Motor neuron (in vitro differentiated cells): ENCODE measurements around the gene TMCO4. TPM values are rescaled to one million over a fixed set of nuclear protein-coding genes. Genes with fewer than 3 reads are reported as not detected.

Experiments
- ATAC-seq, 8 experiments: fragments of 200-7000 bp; cut with Tn5 transposase; replicated peaks in 6 of 8; 2 replicates each; pipeline ENCODE4 v1.8.0; 2021; ENCODE audit warnings: mild to moderate bottlenecking in 8 of 8, moderate library complexity in 8 of 8
- H3K27ac ChIP-seq, 2 donors: fragments of 250-450 bp; sonication (Bioruptor Pico); 2 replicates each; pipeline ENCODE4 v1.9.0; 2021; ENCODE audit warnings: antibody characterized with exemption in 2 of 2, mild to moderate bottlenecking in 2 of 2, moderate library complexity in 1 of 2
- H3K4me1 ChIP-seq, 2 donors: fragments of 250-450 bp; sonication (Bioruptor Pico); replicated peaks in 1 of 2; 2 replicates each; pipeline ENCODE4 v1.6.1; 2021; ENCODE audit warnings: antibody characterized with exemption in 2 of 2, mild to moderate bottlenecking in 2 of 2, moderate library complexity in 1 of 2
- H3K4me3 ChIP-seq, 5 donors: fragments of 250-450 bp; sonication (Bioruptor Pico); 2 replicates each; pipeline ENCODE4 v1.9.0; 2021; ENCODE audit warnings: antibody characterized with exemption in 5 of 5, mild to moderate bottlenecking in 5 of 5, moderate library complexity in 4 of 5
- WGBS, 10 experiments: fragments of 450-650 bp; shearing (Covaris generic); methylation state at CpG; one replicate each; pipeline ENCODE4 v1.0.0; 2022; 5-methylcytosine and 5-hydroxymethylcytosine counted together
- in situ Hi-C, 9 experiments: fragments of 400-800 bp; cut with MboI; loops; one replicate each; pipeline ENCODE4 v1.15.0; 2021; ENCODE audit warnings: low sequenced_read_pairs in 9 of 9, low pct_unique_long_range_greater_than_20kb in 2 of 9; ENCODE audit not compliant: unreplicated experiment in 9 of 9
- total RNA-seq, 8 experiments: library from RNA; unstranded; fragments of 300-600 nt; gene quantifications; 2 replicates each; pipeline versions ENCODE4 v1.2.3 to v1.2.4, GENCODE V29; 2022

Gene TMCO4
- total RNA-seq, 8 experiments from 2014 or later = 0.14 to 12.3 (median 0.69) TPM

DNA sequence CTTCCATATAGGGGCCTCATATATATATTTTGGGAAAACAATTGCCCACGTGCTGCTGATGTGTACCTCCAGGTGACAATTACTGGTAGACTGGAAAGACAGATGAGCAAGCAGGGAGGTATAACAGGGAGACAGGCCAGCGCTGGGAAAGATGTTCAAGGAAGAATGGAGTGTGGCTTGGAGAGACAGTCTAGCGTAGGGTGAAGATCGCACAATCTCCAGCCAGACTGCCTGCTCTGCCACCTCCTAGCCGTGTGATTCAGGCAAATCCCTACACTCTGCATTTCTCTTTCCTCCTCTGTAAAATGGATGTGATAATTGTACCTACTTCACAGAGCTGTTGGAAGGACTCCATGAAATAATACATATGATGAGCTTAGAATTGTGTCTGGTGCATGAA lies 66.1 kb downstream of the TMCO4 start:
- 60 to 87% (median 83%) methylated on average over 1 to 5 of the region's 5 CpGs; no CpG with 5 or more reads in 3 of the 10 experiments for WGBS, 10 experiments
- H3K27ac ChIP-seq = no peak overlapping the region

DNA sequence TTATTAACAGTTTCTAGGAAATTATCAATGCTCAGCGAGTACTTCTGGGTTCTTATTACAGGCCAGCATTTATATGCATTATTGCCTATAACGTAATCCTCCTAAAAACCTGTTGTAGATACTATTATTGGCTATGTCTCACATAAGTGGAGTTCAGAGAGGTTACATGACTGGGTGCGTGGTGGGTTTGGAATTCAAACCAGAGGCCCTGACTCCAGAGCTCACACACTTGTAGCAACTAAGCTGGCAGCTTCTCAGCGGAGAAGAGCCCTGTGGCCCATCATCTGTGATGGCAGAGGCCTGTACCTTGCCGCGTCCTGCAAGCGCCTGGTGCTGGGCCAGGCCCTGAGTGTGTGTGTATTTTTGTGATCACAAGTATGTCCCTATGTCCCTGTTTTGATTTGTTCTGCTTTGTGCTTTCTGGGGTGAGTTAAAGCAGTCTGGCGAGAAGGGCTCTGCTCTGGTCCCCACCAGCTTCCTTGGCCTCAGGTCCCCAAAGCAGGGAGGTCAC lies 68.3 kb downstream of the TMCO4 start:
- in situ Hi-C loops = no loop called here
- no peak overlapping the region for H3K27ac ChIP-seq
- H3K4me1 ChIP-seq = no peaks in the 10 kb centered on the region
- ATAC-seq = no peak
- WGBS, 10 experiments = 75 to 100% (median 86%) methylated on average over 1 to 8 of the region's 8 CpGs; no CpG with 5 or more reads in 2 of the 10 experiments
- no peak overlapping the region for H3K4me3 ChIP-seq

More for the DNA sequence above, 66.1 kb downstream of the TMCO4 start:
- in situ Hi-C loops = no loop called here
- H3K4me3 ChIP-seq = no peak overlapping the region
- peaks cover 0 to 10% of the 10 kb centered on the region in 2 donors for H3K4me1 ChIP-seq
- ATAC-seq = no peak

DNA sequence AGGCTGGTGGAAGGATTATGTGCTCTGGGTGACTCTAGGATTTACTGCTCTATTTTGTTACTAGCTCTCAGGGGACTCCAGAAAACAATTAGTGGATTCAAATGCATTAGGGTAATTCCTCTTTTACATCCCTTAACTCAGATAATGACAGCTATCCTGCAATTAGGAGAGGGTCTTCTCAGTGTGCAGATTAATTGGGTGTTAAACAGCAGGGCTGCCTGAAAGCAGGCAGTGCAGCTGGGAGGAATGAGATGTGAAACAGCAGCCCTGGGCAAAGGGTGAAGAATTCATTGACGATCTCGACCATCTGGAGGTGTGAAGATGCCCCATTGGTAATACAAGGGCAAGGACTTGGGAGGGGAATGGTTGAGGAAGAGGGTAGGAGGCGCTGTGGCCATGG lies 68.9 kb downstream of the TMCO4 start:
- in situ Hi-C loops = no loop called here
- peak in 3 of 8 experiments; percentile 18 to 61 (median 31) for ATAC-seq
- H3K4me3 ChIP-seq = no peak overlapping the region
- no peak overlapping the region for H3K27ac ChIP-seq
- no peaks in the 10 kb centered on the region for H3K4me1 ChIP-seq
- WGBS, 10 experiments = 44 to 100% (median 66%) methylated on average over 1 to 3 of the region's 3 CpGs; no CpG with 5 or more reads in 3 of the 10 experiments

DNA sequence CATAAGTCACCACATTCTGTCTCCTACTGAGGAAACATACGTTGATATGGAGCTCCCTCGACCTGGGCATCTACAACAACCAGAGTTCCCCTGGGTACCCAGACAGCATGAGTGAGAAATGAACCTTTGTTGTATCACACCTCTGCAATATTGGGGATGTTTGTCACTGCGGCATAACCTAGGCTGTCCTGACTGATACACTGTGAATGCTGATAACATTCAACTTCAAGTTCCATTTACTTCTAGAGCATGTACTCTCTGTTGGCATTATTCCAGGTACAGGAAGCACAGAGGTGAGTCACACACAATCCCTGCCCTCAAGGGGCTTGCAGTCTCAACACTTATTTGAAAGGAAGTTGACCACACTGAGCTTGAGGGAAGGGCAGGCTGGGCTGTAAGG lies 69.5 kb downstream of the TMCO4 start:
- ATAC-seq = no peak
- Histone ChIP-seq H3K4me3 (no peak overlapping the region), H3K4me1 (no peaks in the 10 kb centered on the region), H3K27ac (no peak overlapping the region)
- in situ Hi-C loops = no loop called here
- 80 to 100% (median 93%) methylated on average over 1 to 3 of the region's 3 CpGs; no CpG with 5 or more reads in 3 of the 10 experiments for WGBS, 10 experiments

DNA sequence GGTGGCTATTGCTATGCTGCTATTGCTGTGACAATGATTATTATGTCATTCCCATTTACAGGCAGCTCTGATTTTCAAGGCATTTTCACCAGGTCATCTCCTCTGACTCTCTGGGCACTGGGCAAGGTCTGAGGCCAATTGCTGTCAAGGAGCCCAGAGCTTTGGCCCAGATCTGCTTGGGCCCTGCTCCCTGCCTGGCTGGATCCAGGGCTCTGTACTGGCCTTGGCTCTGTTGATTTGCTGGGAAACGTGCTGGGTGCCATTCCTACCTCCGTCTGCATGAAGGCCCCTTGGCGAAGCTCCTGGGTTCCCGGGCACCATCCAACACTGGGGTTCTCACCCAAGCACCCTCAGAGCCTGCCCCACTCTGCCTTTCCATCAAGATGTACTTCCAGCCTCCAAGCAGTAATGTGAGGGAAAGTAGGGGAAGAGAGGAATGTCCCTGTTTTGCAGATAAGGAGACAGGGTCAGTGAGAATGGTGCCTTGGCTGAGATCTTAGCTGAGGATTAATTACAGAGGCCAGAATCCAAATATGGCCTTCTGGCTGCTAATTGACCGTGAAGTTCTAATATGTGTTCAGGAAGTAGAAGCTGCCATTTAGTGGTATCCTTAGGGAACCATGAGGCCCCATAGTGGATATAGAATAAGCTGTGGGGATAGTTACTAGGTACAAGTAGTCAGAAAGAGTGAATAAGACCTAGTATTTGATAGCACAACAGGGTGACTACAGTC lies 71.1 kb downstream of the TMCO4 start:
- in situ Hi-C loops = no loop called here
- H3K4me1 ChIP-seq = no peaks in the 10 kb centered on the region
- no peak overlapping the region for H3K4me3 ChIP-seq
- ATAC-seq = no peak
- no peak overlapping the region for H3K27ac ChIP-seq
- WGBS, 10 experiments = 72 to 100% (median 90%) methylated on average over 1 to 5 of the region's 5 CpGs; no CpG with 5 or more reads in 3 of the 10 experiments

DNA sequence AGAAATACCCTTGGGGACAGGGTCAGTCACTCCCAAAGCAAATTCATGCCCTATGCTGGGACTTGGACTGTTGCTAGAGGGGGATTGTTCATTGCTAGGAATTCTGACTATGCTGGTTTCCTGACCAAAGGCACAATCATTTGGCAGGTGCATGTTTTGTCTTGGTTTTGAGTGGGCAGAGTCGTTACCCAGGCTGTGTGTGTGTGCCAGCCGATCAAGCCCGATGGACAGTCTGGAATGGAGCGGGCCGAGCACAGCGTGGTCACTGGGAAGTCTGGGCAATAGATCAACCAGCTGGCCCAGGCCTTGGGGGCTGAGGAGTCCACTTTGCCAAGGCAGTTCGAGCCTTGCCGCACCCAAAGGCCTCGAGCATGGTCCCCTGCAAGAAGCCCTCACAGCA lies 74.1 kb downstream of the TMCO4 start:
- Histone ChIP-seq H3K4me3 (no peak overlapping the region), H3K27ac (no peak overlapping the region), H3K4me1 (peaks cover 0 to 7% of the 10 kb centered on the region in 2 donors)
- 75 to 100% (median 79%) methylated on average over 1 to 8 of the region's 9 CpGs; no CpG with 5 or more reads in 5 of the 10 experiments for WGBS, 10 experiments
- in situ Hi-C loops = no loop called here
- ATAC-seq = no peak

DNA sequence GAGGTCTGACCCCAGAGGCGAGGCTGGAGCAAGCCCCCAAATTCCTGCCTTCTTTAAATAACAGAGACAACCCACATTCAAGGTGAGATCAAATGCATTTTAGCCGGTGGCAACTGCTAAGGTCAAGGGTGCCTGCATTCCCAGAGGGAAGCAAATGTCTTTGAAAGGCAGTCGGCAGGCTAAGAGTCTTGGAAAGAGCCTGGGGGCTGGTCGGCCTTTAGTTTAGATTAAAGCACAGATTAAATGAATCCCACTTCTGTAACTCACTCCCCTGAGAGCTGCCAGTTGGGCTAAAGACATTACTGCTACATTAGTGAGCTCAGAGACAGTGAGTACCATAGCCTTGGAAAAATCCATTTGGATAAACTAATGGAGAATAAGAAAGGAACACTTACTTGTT lies 75.8 kb downstream of the TMCO4 start:
- peaks cover 0 to 7% of the 10 kb centered on the region in 2 donors for H3K4me1 ChIP-seq

DNA sequence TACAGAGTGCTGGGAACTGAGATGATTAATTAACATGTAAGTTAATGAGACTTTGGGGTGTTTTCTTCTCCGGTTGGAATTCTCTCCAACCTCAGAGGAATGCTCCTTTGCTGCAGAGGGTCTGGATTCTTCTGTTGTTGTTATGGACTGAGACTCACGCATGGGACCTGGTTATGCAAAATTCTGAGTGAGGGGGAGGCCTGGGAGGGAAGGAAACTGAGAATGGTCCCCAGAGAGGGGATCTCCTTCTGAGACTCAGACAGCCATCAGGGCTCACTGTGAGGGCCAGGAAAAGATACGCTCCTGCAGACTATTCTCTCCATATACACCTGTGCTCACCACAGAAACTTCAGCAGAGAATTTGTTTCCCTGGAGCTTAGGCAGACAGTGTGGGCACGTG lies 78.7 kb downstream of the TMCO4 start:
- Histone ChIP-seq H3K27ac (no peak overlapping the region), H3K4me3 (no peak overlapping the region), H3K4me1 (peaks cover 0 to 7% of the 10 kb centered on the region in 2 donors)
- ATAC-seq = peak in 1 of 8 experiments; percentile 15
- 39 to 83% (median 56%) methylated on average over 1 to 4 of the region's 4 CpGs; no CpG with 5 or more reads in 2 of the 10 experiments for WGBS, 10 experiments
- in situ Hi-C loops = no loop called here

More for the DNA sequence above, 75.8 kb downstream of the TMCO4 start:
- no peak for ATAC-seq
- Histone ChIP-seq H3K4me3 (no peak overlapping the region), H3K27ac (no peak overlapping the region)
- WGBS, 10 experiments = 18 to 100% (median 43%) methylated on average over 1 to 4 of the region's 4 CpGs
- in situ Hi-C loops = no loop called here

DNA sequence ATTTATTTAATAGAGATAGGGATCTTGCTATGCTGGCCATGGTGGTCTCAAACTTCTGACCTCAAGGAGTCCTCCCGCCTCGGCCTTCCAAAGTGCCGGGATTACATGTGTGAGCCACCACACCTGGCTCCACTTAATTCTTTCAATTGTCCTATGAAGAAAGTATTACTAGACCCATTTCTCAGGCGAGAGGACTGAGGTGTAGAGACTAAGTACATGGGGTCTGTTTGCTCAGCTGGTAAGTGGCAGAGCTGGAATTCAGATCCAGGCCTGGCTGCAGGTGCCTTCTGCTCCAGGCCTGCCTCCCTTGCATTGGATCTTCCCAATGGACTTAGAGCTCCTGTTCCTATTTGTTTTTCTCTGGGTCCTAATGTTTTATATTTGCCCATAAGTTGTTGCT lies 79.5 kb downstream of the TMCO4 start:
- no peak for ATAC-seq
- Histone ChIP-seq H3K27ac (no peak overlapping the region), H3K4me1 (peaks cover 0 to 7% of the 10 kb centered on the region in 2 donors), H3K4me3 (no peak overlapping the region)
- in situ Hi-C loops = no loop called here
- 80 to 100% (median 92%) methylated on average over 1 to 4 of the region's 4 CpGs; no CpG with 5 or more reads in 4 of the 10 experiments for WGBS, 10 experiments

DNA sequence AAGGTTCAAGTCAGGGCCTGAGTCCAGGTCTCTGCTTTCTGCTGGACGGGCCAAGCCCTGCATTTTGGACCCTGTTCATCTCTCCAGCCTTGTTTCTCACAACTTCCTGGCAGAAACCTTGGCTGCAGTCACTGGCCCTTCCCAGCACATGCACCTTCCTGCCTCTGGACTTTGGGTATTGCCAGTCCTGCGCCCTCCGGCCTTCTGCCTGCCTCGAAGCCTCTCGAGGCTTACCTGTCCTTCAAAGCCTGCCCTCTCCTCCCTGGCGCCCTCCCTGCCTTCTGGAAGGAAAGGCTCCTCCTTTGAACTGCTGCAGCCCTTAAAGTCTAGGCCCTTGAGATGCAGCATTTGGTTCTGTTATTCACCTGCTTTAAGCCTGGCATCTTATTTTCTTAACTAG lies 82.2 kb downstream of the TMCO4 start:
- Histone ChIP-seq H3K4me1 (peaks cover 0 to 7% of the 10 kb centered on the region in 2 donors), H3K27ac (no peak overlapping the region), H3K4me3 (no peak overlapping the region)
- WGBS, 10 experiments = 60 to 100% (median 81%) methylated on average over 1 to 6 of the region's 6 CpGs; no CpG with 5 or more reads in 3 of the 10 experiments
- ATAC-seq = no peak
- in situ Hi-C loops = no loop called here

DNA sequence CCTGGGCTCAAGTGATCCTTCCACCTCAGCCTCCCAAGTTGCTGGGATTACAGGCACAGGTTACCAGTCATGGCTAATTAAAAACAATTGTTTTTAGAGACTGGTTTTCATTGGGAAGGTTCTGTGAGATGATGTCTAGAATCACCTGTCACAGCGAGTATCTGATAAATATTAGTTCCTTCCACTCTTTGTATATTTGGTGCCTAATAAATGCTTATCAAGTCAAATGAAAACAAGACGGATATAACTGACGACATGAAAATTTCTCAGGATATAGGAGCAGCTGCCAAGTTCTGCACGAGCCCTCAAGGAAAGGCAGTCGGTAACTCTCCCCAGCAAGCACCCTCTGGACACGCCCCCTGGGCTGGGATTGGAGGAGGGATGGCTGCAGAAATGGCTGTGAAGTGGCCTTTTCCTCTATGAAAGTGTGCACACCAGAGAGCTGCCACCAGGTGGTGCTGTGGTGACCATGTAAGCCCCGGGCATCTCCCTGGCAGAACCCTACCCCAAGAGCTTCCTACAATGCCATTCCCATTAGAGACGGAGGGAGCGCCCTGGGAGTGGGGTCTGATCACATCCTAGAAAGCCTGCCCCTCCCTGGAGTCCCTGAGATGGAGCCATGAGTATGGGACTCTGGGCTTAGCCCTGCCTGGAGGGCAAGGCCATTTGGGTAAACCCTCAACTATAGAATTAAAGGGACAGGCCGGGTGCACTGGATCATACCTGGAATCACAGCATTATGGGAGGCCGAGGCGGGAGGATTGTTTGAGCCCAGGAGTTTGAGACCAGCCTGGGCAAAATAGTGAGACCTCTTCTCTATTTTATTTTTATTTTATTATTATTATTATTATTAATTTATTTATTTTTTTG lies 84.1 kb downstream of the TMCO4 start:
- Histone ChIP-seq H3K4me3 (no peak overlapping the region), H3K4me1 (no peaks in the 10 kb centered on the region), H3K27ac (no peak overlapping the region)
- ATAC-seq = peak; percentile 95 to 99 (median 98)
- WGBS, 10 experiments = 0 to 50% (median 35%) methylated on average over 1 to 11 of the region's 12 CpGs; no CpG with 5 or more reads in 2 of the 10 experiments
- in situ Hi-C loops = no loop called here

DNA sequence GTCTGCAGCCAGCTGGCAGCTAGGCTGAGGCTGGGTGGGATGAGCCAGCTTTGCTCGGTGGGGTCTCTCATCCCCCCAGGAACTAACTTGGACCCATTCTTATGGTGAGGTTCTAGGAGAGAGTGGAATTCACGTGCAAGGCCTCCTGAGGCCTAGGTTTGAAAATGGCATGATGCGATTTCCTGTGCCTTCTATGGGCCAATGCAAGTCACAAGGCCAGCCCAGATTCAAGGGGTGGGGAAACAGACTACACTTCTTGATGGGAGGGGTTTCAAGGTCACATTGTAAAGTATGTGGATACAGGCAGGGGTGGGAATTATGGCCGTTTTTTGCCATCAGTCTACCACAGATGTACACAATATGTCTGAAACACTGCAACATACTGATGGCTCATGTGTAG lies 86.8 kb downstream of the TMCO4 start:
- WGBS, 10 experiments = 0 to 90% (median 30%) methylated on average over 1 to 2 of the region's 4 CpGs; no CpG with 5 or more reads in 4 of the 10 experiments
- Histone ChIP-seq H3K4me3 (no peak overlapping the region), H3K27ac (no peak overlapping the region), H3K4me1 (peaks cover 15 to 17% of the 10 kb centered on the region in 2 donors)
- ATAC-seq = no peak
- in situ Hi-C loops = no loop called here
